Measurements from ENCODE around the gene LIFR.

GRCh38 chr5:38472541-38472940 is 83.9 kb downstream of the LIFR start:
- no peak for TF ChIP-seq CTCF (conservative IDR thresholded peaks at IDR 0.05; ENCODE audit: low read depth, low read length)
- TF ChIP-seq EZH2 (IDR thresholded peaks at IDR 0.05; ENCODE audit: low read length, unreplicated experiment): no peak

Measured in PC-3 (cell line).